Measurements from ENCODE around the gene NOP58.
"Not testable (repeated sequence)": the region's sequence is repeated elsewhere in the genome, so short reads cannot be mapped to it uniquely, and the experiment has no call there.

The NOP58 gene

GRCh38 chr2:202265467-202266277 lies at the start of gene NOP58:
TSS of gene NOP58 (plus strand) at chr2:202265763. CDS start at chr2:202265942, 179 bp downstream.
- peak; percentile 84 for DNase-seq (ENCODE audit: low read depth)

- DNase-seq (ENCODE audit: low read depth) = no peak
Observed at GRCh38 chr2:202221873-202222272, 43.7 kb upstream of the NOP58 start.

- DNase-seq (ENCODE audit: low read depth) = no peak
Observed at GRCh38 chr2:202237787-202238233, 27.8 kb upstream of the NOP58 start.

- peak; percentile 85 for DNase-seq (ENCODE audit: low read depth)
Observed at GRCh38 chr2:202238234-202239197, 27.0 kb upstream of the NOP58 start, which contains the start of gene SUMO1. TSS of gene SUMO1 (minus strand) at chr2:202238597. CDS start at chr2:202238451, 146 bp downstream.

GRCh38 chr2:202247710-202248109 lies 17.9 kb upstream of the NOP58 start:
- DNase-seq (ENCODE audit: low read depth) = not testable (repeated sequence)

- no peak for DNase-seq (ENCODE audit: low read depth)
Observed at GRCh38 chr2:202249521-202250253, 15.9 kb upstream of the NOP58 start.

GRCh38 chr2:202251494-202251893 lies 14.1 kb upstream of the NOP58 start:
- DNase-seq (ENCODE audit: low read depth) = no peak

- DNase-seq (ENCODE audit: low read depth) = no peak
Observed at GRCh38 chr2:202261531-202261930, 4.0 kb upstream of the NOP58 start.

- no peak for DNase-seq (ENCODE audit: low read depth)
Observed at GRCh38 chr2:202267495-202267894, 1.9 kb downstream of the NOP58 start.

- DNase-seq (ENCODE audit: low read depth) = no peak
Observed at GRCh38 chr2:202269585-202269984, 4.0 kb downstream of the NOP58 start.

- DNase-seq (ENCODE audit: low read depth) = no peak
Observed at GRCh38 chr2:202270487-202270886, 4.9 kb downstream of the NOP58 start.

- DNase-seq (ENCODE audit: low read depth) = not testable (repeated sequence)
Observed at GRCh38 chr2:202276078-202276720, 10.6 kb downstream of the NOP58 start.

GRCh38 chr2:202278036-202278760 lies 12.6 kb downstream of the NOP58 start:
- no peak for DNase-seq (ENCODE audit: low read depth)

GRCh38 chr2:202278944-202279343 lies 13.4 kb downstream of the NOP58 start:
- no peak for DNase-seq (ENCODE audit: low read depth)

- no peak for DNase-seq (ENCODE audit: low read depth)
Observed at GRCh38 chr2:202286595-202286994, 21.0 kb downstream of the NOP58 start.

GRCh38 chr2:202289394-202290204 lies 24.0 kb downstream of the NOP58 start:
- DNase-seq (ENCODE audit: low read depth) = no peak

- DNase-seq (ENCODE audit: low read depth) = no peak
Observed at GRCh38 chr2:202290316-202290715, 24.8 kb downstream of the NOP58 start.

- no peak for DNase-seq (ENCODE audit: low read depth)
Observed at GRCh38 chr2:202290970-202291369, 25.4 kb downstream of the NOP58 start.

- DNase-seq (ENCODE audit: low read depth) = no peak
Observed at GRCh38 chr2:202299712-202300111, 34.1 kb downstream of the NOP58 start.

- DNase-seq (ENCODE audit: low read depth) = no peak
Observed at GRCh38 chr2:202306034-202306433, 40.5 kb downstream of the NOP58 start.

Data from stimulated activated CD4-positive, alpha-beta T cell treated with anti-CD3 and anti-CD28 coated beads, Interleukin-2, amount 100 ng/mL, for 4 hours (primary cell).